ENCODE measurements around the gene ZNF385B.

GRCh38 chr2:179661986-179662385 lies 199.4 kb downstream of the ZNF385B start:
- TF ChIP-seq CTCF (IDR thresholded peaks at IDR 0.05) (no peak), POLR2A (IDR thresholded peaks at IDR 0.05) (no peak)

Measured in uterus (tissue), 2 donors.